GF-D8 (cell line): ENCODE data around the gene RCOR1.

ENCODE experiments used
- DNase-seq: peaks from one replicate; lab custom pipeline; 2025; lab: John Stamatoyannopoulos, UW

Gene RCOR1

GRCh38 chr14:102776761-102777710 lies 184.6 kb downstream of the RCOR1 start, which contains the start of gene TRAF3:
TSS of gene TRAF3 (plus strand) at chr14:102777449. CDS start at chr14:102870202, 92,753 bp downstream.
- no peak for DNase-seq

DNA sequence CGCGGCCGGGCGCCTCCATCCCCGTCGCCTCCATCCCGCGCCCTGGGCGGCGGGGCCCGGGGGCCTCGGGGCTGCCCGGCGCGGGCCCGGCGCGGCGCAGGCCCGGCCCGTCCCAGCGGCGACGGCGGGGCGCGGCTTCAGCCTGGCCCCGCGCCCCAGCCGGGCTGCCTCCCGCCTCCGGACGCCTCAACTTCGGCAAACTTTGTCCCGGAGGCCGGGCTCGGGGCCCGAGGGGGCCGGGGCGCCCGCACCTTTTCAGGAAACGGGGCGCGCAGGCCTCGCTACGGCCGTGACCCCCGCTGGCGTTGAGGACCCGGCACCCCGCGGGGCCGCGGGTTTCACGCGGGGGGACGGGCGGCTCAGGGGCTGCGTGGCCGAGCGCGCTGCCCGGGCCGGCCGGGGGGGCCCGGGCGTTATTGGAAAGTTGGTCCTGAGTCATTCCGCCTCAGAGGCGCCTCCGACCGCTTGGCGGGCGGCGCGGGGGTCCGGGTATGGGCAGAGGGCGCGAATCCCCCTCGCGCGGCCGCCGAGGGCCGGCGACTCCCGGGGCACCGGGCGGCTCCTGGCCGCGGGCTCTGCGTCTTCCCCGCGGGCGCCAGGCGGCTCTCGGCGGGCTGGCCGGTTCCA lies 185.4 kb downstream of the RCOR1 start:
- no peak for DNase-seq

DNA sequence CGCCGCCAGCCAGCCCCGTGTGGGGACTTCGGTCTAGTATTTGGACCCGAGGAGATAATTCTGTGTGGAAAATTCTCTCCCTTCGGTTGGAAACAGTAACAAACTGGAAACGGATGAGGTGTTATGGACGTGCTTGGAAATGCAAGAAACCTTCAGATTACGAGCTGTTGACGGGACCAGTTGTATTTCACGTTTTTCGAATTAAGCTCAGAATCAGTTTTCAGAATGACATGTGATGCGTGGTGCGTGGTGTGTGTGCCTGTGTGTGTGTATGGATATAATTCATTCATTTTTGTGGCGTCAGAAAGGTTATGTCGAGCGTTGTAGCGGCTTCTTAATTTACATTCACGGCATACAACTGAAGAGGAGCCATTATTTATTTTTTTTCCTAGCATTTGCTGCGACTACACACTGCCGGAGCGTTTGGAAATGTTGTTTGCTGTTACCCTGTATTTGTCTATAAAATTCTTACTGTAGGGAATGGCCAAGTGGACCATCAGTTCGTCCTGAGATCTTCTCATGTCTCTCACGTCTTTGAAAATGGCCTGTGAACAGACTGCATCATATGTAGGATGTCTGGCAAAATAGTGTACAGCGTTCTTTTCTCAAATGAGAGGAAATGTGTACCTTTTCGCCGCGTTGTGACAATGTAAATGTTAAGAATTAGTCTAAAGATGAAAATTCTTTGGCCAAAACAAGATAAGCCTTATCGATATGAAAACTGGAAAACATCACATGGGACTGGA lies 186.1 kb downstream of the RCOR1 start:
- no peak for DNase-seq

DNA sequence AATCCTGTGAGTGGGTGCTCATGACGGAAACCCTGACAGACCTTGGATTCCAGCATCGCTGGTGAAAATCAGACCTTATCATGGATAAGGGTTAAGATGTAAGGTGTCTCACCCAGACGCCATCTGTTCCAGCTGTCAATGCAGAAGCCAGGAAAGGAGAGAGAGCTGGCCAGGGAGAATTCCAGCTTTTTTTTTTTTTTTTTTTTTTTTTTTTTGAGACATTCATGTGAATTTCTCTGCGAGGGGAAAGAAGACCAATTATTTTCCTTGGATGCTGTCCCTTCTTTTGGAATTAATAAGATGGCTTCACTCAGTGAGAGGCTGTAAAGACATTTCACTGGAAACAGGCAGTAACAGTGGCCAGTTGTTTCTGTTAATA lies 186.6 kb downstream of the RCOR1 start:
- no peak for DNase-seq

DNA sequence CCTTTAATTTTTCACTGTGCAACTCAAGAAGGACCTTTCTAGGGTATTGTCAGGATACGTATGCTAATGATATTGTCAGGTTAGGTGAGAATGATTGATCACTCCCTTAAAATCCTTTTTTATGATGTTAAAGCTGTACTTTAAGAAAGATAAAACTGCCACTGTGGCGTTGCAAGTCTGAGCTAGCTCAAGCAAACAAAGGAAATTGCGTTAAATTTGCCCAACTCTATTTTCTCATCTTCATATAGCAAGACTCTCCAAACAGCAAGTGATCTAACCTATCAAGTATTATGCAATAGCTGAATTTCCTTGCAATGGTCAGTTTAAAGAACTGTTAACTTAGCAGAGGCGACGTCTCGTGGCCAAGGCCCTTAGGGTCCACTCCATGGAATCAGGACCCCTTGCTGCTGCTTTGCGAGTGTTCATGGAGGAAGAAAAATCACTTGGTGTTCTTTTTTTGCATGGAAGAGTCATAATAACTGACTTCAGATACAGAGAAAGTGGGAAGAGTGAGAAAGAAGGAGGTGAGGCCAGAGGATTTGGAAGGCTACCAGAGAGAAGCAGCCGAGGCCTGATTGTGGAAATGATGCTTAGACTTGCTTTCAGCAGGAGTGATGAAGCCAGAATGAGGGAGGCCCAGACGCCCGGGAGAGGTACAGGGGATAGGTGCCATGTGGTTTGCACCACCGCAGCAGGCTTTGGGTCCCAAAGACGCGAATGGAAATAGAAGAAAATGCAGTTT lies 187.3 kb downstream of the RCOR1 start:
- DNase-seq, result no peak
